Activated T-helper 1 cell treated with Interleukin-2 at 50 U/mL for 16 hours (primary cell): ENCODE data around the gene HS3ST4.

Experiments used
- DNase-seq: peaks from one replicate; pipeline ENCODE4 v3.0.0-alpha.2; 2020; ENCODE audit warnings: low read depth

Gene HS3ST4

DNA sequence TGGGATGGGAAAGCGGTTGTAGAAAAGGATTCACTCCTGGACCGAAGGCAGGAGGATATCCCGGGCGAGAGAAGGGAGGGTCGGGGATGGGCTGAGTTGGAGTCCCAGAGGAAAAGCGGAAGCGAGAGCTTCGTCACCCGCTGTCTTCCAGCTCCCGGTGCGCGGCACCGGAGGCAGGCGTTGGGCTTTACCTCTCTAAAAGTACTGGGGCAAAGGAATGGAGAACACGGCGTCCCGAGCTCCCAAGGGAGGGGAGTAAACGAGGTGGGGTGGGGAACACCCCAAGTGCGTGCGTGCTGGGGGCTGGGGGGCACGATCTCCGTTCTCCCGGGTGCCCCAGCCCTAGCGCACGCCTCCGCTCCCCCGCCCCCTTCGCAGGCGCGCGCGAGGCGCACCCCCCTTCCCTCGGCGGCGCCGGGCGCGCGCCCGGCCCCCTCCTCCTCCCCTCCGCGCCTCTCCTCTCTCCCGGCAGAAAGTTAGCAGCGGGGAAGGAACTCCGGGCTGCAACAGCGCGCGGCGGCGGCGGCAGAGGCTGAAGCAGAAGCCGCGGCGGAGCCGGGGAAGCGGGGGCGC lies at the start of gene HS3ST4:
Gene HS3ST4 (plus strand): TSS at position 441 of the 573 bp plus-strand sequence.
- DNase-seq, result no peak

DNA sequence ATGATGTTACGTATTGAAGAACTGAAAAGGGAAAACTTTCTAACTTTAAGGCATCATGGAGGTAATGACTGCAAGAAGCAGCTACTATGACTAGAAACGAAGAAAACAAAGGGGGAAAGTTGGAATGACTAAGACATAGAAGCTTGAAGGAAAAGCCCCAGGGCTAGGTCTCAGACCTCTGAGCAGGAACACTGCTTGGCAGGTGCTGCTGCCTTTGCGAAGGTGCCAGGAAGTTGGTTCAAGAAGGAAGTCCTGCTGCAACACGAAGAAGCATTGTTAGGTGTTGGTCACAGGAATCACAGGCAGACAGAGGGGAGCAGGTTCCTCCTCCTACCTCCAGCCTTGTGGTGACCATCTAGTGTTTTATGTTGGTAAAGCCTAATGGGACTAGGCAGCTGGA lies 48.1 kb upstream of the HS3ST4 start:
- DNase-seq, result no peak

DNA sequence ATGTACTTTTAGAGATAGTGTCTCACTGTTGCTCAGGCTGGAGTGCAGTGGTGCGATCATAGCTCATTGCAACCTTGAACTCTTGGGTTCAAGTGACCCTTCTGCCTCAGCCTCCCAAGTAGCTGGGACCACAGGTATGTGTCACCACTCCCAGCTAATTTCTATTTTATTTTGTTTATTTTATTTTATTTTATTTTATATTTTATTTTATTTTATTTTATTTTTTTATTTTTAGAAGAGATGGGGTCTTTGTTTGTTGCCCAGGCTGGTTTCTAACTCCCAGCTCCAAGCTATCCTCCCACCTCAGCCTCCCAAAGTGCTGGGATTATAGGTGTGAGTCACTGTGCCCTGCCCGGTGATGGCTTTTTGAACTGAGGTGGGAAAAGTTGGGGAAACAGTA lies 35.1 kb upstream of the HS3ST4 start:
- no peak for DNase-seq

DNA sequence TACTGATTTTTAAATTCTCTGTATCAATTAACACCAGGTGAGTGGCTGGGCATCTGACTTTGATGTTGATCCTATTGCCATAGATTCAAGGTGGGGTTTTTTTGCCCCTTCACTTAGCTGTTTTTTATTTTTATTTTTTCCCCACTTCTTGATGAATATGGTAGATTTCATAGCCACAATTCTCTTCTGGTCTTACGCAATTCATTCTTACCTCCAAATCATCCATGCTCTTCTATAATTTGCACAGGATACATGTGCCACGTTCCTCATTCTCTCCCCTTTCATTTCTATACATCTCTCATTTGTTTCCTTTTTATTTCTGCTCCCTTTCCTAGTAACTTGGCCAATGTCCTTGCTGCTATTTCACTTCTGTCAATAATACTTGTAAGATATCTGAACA lies 14.9 kb upstream of the HS3ST4 start:
- DNase-seq, result no peak

- DNase-seq, result no peak
Measured at GRCh38 chr16:25679511-25679910, 12.2 kb upstream of the HS3ST4 start.

- DNase-seq, result no peak
Measured at GRCh38 chr16:25689137-25689836, 2.5 kb upstream of the HS3ST4 start.

GRCh38 chr16:25690552-25691143 lies 1.1 kb upstream of the HS3ST4 start:
- DNase-seq, result no peak

- DNase-seq, result no peak
Measured at GRCh38 chr16:25692351-25692741, 587 bp downstream of the HS3ST4 start.

DNA sequence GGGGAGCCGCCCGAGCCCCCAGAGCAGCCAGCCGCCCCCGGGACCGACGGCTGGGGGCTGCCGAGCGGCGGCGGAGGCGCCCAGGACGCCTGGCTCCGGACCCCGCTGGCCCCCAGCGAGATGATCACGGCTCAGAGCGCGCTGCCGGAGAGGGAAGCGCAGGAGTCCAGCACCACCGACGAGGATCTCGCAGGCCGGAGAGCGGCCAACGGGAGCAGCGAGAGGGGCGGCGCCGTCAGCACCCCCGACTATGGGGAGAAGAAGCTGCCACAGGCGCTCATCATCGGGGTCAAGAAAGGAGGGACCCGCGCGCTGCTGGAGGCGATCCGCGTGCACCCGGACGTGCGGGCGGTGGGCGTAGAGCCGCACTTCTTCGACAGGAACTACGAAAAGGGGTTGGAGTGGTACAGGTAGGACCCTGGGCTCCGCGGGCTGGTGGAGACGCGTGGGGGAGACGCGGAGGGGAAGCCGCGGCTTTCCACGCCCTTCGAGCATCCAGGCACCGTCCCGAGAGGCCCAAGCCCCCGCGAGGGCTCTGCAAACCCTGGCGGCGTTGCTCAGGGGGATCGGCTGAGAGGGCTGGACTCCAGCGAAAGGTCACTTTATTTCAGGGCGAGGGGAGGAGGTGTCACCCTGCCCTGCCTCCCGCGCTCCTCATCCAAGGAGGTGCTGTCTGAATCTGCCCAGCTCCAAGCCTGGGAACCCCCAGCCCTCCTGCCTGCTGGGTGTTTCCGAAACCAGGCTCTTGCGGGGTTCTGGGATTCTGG lies 1.2 kb downstream of the HS3ST4 start:
- no peak for DNase-seq

DNA sequence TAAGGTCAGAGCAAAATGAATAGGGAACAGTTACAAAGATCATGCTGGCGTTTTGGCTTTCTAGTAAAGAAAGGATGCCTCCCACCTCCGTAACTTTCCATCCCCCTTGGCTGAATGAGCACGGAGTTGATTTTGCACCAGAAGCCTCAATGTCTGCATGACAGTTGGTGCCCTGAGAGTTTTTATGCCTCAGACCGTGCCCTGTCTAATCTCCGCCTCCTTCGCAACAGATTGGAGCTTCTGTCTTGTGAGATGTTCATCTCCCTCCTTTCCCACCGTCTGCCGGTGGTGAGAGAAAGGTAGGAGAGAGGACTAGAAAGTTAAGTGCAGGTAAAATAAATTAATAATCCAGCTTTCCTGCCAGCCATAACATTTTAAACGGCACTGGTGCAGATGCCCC lies 1.9 kb downstream of the HS3ST4 start:
- no peak for DNase-seq

DNA sequence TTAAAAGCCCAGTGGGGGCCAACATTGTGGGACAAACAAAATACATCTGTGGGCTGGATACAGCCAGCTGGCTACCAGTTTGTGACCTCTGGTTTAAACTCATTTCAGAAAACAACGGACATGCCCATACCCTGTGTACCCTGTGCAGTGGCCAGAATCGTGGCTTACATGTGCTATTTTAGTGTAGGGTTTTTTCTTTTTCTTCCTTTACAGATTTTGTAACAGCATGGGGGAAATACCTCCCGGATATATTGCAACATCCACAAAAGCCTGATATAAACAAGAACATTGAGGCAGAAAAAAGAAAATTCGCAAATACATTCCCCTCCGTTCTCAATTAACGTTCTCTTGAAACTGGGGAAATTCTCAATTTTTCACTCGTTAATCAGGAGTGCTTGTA lies 7.3 kb downstream of the HS3ST4 start:
- DNase-seq, result no peak

DNA sequence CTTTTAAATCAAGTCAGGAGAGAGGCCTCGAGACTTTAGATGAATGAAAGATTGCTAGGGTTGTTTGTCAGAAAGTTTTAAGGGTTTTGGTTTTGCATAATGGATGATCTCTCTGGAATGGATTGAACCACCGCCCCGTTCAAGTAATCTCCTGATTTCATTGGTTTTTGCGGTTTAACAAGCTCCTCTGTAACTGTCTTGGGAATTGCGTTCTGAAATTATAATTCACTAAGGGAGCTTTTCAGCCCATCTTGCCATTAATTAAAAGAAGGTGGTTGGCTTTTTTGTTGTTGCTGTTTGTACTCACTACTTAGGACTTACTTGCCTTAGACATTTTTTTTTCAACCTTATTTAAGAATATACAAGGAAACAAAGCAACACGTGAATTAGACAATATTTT lies 8.8 kb downstream of the HS3ST4 start:
- DNase-seq, result no peak

- DNase-seq, result no peak
Measured at GRCh38 chr16:25707553-25707952, 15.8 kb downstream of the HS3ST4 start.

GRCh38 chr16:25707982-25708583 lies 16.3 kb downstream of the HS3ST4 start:
- DNase-seq, result no peak

DNA sequence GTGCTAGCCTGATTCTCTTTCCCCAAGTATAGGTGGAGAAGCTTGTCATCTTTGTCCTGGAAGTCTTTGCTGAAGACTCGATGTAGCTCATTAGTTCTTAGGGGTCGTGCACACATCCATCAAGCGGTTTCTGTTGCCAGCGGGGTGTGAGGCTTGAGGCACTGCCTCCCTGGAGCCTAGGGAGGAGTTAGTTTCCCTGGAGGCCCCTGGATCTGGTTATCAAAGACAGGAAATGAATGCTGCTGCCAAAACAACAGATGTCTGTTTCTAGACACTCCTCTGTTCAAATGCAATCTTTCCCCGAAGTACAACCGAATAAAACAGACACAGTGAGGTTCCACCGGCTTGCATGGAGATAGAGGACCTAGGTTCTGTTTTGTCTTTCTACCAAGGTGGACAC lies 17.5 kb downstream of the HS3ST4 start:
- no peak for DNase-seq

GRCh38 chr16:25713785-25714570 lies 22.2 kb downstream of the HS3ST4 start:
- DNase-seq, result no peak

- no peak for DNase-seq
Measured at GRCh38 chr16:25716186-25716585, 24.4 kb downstream of the HS3ST4 start.

GRCh38 chr16:25721439-25721838 lies 29.7 kb downstream of the HS3ST4 start:
- no peak for DNase-seq

DNA sequence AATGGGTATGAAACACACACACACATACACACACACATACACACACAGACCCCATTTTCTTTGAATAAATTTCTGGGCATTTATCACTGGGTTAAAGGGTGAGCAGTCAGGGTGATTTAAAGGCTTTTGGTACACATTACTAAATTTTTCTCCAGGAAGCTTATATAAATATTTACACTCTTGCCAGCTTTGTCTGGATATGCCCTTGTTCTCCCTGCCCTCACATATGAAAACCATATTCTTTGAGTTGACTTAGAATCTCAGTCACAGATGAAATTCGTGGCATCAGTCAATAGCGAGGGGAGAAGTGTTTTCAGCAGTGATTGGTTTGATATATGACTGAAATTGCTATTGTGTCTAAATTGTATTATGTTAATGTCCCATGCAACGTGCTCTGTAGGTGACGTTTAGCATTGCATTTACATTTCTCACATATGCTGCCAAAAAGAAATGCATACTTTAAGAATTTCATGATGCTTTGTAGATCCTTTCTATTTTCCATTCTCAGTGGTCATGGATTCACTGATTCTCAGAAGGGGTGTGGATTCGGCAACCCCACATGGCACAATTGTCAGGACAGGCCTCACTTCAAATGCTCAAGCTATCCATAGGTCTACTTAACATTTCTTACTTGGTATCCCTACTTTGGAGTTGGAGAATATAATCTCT lies 34.8 kb downstream of the HS3ST4 start:
- DNase-seq, result no peak

DNA sequence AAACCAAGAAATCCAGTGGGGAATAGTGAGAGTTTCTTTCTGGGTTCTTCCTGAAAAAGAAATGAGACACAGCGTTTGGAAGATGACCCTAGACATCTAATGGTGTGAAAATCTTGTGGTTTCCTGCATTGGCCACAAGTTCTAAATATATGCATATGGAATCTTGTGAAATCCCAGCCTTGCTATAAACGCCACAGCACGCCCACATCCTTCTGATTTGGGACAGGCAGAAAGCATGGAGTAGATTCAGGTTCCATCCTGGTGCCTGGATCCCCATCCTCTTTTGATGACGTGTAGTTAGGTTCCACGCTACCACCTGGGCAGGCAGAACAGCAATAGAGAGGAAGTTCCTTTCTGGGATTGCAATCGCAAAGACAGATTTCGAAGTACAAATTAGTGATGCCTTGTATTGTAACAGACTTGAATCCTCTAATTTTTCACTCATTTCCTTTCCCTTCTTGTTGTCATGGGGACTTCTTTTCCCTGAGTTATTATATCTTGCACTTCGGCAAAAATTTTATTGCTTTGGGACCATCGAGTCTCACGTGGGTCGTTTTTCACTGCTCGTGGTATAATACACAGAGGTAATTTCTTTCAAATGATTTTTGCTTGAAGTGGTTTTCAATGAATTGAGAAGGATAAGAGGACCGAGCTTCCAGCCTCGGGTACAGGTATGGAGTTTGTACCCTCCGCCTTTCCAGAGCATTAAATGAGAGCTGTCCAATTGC lies 37.6 kb downstream of the HS3ST4 start:
- no peak for DNase-seq

- no peak for DNase-seq
Measured at GRCh38 chr16:25730396-25730795, 38.6 kb downstream of the HS3ST4 start.
